Stomach smooth muscle (tissue), 2 donors: ENCODE data around the gene DYNC2LI1.

Experiments used
- H3K27ac ChIP-seq: one replicate; pipeline ENCODE4 v1.7.0; 2013; ENCODE audit warnings: mild to moderate bottlenecking, low read length, inconsistent platforms
- H3K27me3 ChIP-seq, 2 donors: one replicate each; pipeline ENCODE4 v1.7.0; 2013; ENCODE audit warnings: low read length in 2 of 2; ENCODE audit not compliant: insufficient read depth in 2 of 2, control insufficient read depth in 1 of 2
- H3K36me3 ChIP-seq, 2 donors: one replicate each; pipeline ENCODE4 v1.7.0; 2013; ENCODE audit warnings: low read length in 2 of 2; ENCODE audit not compliant: control insufficient read depth in 2 of 2, insufficient read depth in 2 of 2
- H3K4me1 ChIP-seq: one replicate; pipeline ENCODE4 v1.7.0; 2013; ENCODE audit warnings: low read length; ENCODE audit not compliant: control insufficient read depth, insufficient read depth
- H3K4me3 ChIP-seq, 2 donors: one replicate each; pipeline ENCODE4 v1.7.0; 2013; ENCODE audit warnings: low read length in 2 of 2
- H3K9ac ChIP-seq, 2 donors: one replicate each; pipeline ENCODE4 v1.7.0; 2013; ENCODE audit warnings: low read length in 2 of 2, mild to moderate bottlenecking in 1 of 2
- H3K9me3 ChIP-seq, 2 donors: one replicate each; pipeline ENCODE4 v1.7.0; 2013; ENCODE audit warnings: low read length in 2 of 2; ENCODE audit not compliant: control insufficient read depth in 2 of 2
- donor health status: healthy.
- donor health status: Pancreatic carcinoma.

Gene DYNC2LI1

GRCh38 chr2:43826305-43827250 is 52.7 kb downstream of the DYNC2LI1 start:
- no peaks in the 10 kb centered on the region for H3K36me3 ChIP-seq
- no peak overlapping the region for H3K4me3 ChIP-seq
- peaks cover 8 to 11% of the 10 kb centered on the region in 2 donors for H3K27me3 ChIP-seq
- H3K9me3 ChIP-seq: no peaks in the 10 kb centered on the region
- no peak overlapping the region for H3K9ac ChIP-seq
- H3K27ac ChIP-seq: no peak overlapping the region
- H3K4me1 ChIP-seq: no peaks in the 10 kb centered on the region

- H3K36me3 ChIP-seq: no peaks in the 10 kb centered on the region
- peak overlapping the region in 1 of 2 donors; percentile 22 for H3K4me3 ChIP-seq
- H3K9ac ChIP-seq: no peak overlapping the region
- H3K27ac ChIP-seq: no peak overlapping the region
- H3K4me1 ChIP-seq: no peaks in the 10 kb centered on the region
- H3K27me3 ChIP-seq: peaks cover 12 to 13% of the 10 kb centered on the region in 2 donors
- H3K9me3 ChIP-seq: no peaks in the 10 kb centered on the region
These were observed 57.9 kb downstream of the DYNC2LI1 start for GRCh38 chr2:43831543-43832294.

GRCh38 chr2:43832457-43832856 is 58.6 kb downstream of the DYNC2LI1 start:
- Histone ChIP-seq H3K27ac (no peak overlapping the region), H3K9ac (no peak overlapping the region), H3K9me3 (no peaks in the 10 kb centered on the region), H3K4me1 (no peaks in the 10 kb centered on the region), H3K36me3 (no peaks in the 10 kb centered on the region), H3K4me3 (no peak overlapping the region), H3K27me3 (peaks cover 12 to 13% of the 10 kb centered on the region in 2 donors)

GRCh38 chr2:43837033-43837432 is 63.2 kb downstream of the DYNC2LI1 start:
- Histone ChIP-seq H3K27me3 (peaks cover 7 to 9% of the 10 kb centered on the region in 2 donors), H3K4me3 (no peak overlapping the region), H3K9ac (no peak overlapping the region), H3K9me3 (no peaks in the 10 kb centered on the region), H3K27ac (no peak overlapping the region), H3K4me1 (no peaks in the 10 kb centered on the region), H3K36me3 (no peaks in the 10 kb centered on the region)

- Histone ChIP-seq H3K27ac (no peak overlapping the region), H3K27me3 (peaks cover 2 to 3% of the 10 kb centered on the region in 2 donors), H3K4me1 (no peaks in the 10 kb centered on the region), H3K9ac (no peak overlapping the region), H3K9me3 (no peaks in the 10 kb centered on the region), H3K4me3 (no peak overlapping the region), H3K36me3 (no peaks in the 10 kb centered on the region)
These were observed 64.2 kb downstream of the DYNC2LI1 start for GRCh38 chr2:43837831-43838559.

GRCh38 chr2:43838560-43839267 is 64.9 kb downstream of the DYNC2LI1 start, which contains the start of the genes ABCG5 and ABCG8:
Gene ABCG5, minus strand, starts transcription at chr2:43838839. Its CDS starts 160 bp downstream, at chr2:43838679.
Gene ABCG8, plus strand, starts transcription at chr2:43838971. Its CDS starts 83 bp downstream, at chr2:43839054.
- Histone ChIP-seq H3K27ac (no peak within 1 kb of the TSS), H3K4me1 (no peaks in the 10 kb centered on the region), H3K27me3 (peaks cover 2 to 3% of the 10 kb centered on the region in 2 donors), H3K4me3 (no peak within 1 kb of the TSS), H3K9ac (no peak within 1 kb of the TSS), H3K36me3 (no peaks in the 10 kb centered on the region), H3K9me3 (no peaks in the 10 kb centered on the region)

- Histone ChIP-seq H3K9me3 (no peaks in the 10 kb centered on the region), H3K36me3 (no peaks in the 10 kb centered on the region), H3K4me1 (no peaks in the 10 kb centered on the region), H3K9ac (no peak overlapping the region), H3K4me3 (no peak overlapping the region), H3K27me3 (peaks cover 2 to 3% of the 10 kb centered on the region in 2 donors), H3K27ac (no peak overlapping the region)
These were observed 66.1 kb downstream of the DYNC2LI1 start for GRCh38 chr2:43839776-43840564.

GRCh38 chr2:43840965-43841364 is 67.1 kb downstream of the DYNC2LI1 start:
- H3K9ac ChIP-seq: no peak overlapping the region
- H3K4me3 ChIP-seq: no peak overlapping the region
- H3K27me3 ChIP-seq: peaks cover 2 to 3% of the 10 kb centered on the region in 2 donors
- H3K36me3 ChIP-seq: no peaks in the 10 kb centered on the region
- H3K4me1 ChIP-seq: no peaks in the 10 kb centered on the region
- H3K27ac ChIP-seq: no peak overlapping the region
- no peaks in the 10 kb centered on the region for H3K9me3 ChIP-seq

GRCh38 chr2:43841949-43842865 is 68.4 kb downstream of the DYNC2LI1 start:
- Histone ChIP-seq H3K27ac (no peak overlapping the region), H3K36me3 (no peaks in the 10 kb centered on the region), H3K4me3 (no peak overlapping the region), H3K9ac (no peak overlapping the region), H3K4me1 (no peaks in the 10 kb centered on the region), H3K9me3 (no peaks in the 10 kb centered on the region), H3K27me3 (peaks cover 2 to 3% of the 10 kb centered on the region in 2 donors)
